ENCODE measurements around the gene VCAN. TPM values are rescaled to one million over a fixed set of nuclear protein-coding genes. Genes with fewer than 3 reads are reported as not detected.

The VCAN gene
- total and polyA plus RNA-seq, 3 donors from 2014 or later, result 15.7 to 23.4 (median 22.8) TPM

GRCh38 chr5:83523929-83524328, 52.4 kb downstream of the VCAN start:
- Histone ChIP-seq H3K36me3 (ENCODE audit: low read depth, missing control alignments) (no peaks in the 10 kb centered on the region), H3K27ac (no peak overlapping the region), H3K4me3 (no peak overlapping the region), H3K4me1 (no peaks in the 10 kb centered on the region), H3K27me3 (no peaks in the 10 kb centered on the region), H3K9me3 (no peaks in the 10 kb centered on the region)
- 78 to 82% methylated on average over 1 of the region's 1 CpG for WGBS, 2 donors
- intact Hi-C loops (cut with DNase I; ENCODE audit: low total_unique reads), result no loop called here
- TF ChIP-seq CTCF (IDR thresholded peaks at IDR 0.05) (no peak), POLR2A (IDR thresholded peaks at IDR 0.05) (no peak)
- DNase-seq, result no peak

GRCh38 chr5:83524345-83524744, 52.8 kb downstream of the VCAN start:
- Histone ChIP-seq H3K27me3 (no peaks in the 10 kb centered on the region), H3K27ac (no peak overlapping the region), H3K9me3 (no peaks in the 10 kb centered on the region), H3K4me3 (no peak overlapping the region), H3K36me3 (ENCODE audit: low read depth, missing control alignments) (no peaks in the 10 kb centered on the region), H3K4me1 (no peaks in the 10 kb centered on the region)
- intact Hi-C loops (cut with DNase I; ENCODE audit: low total_unique reads), result no loop called here
- no peak for TF ChIP-seq CTCF (IDR thresholded peaks at IDR 0.05)
- no peak for TF ChIP-seq POLR2A (IDR thresholded peaks at IDR 0.05)
- WGBS, 2 donors, result 87 to 91% methylated on average over 2 of the region's 2 CpGs
- no peak for DNase-seq

- no peak for TF ChIP-seq CTCF (IDR thresholded peaks at IDR 0.05)
- no peak for TF ChIP-seq POLR2A (IDR thresholded peaks at IDR 0.05)
- no peaks in the 10 kb centered on the region for H3K27me3 ChIP-seq
- no peaks in the 10 kb centered on the region for H3K9me3 ChIP-seq
- no peak for DNase-seq
- intact Hi-C loops (cut with DNase I; ENCODE audit: low total_unique reads), result no loop called here
- no peak overlapping the region for H3K27ac ChIP-seq
- H3K4me3 ChIP-seq, result no peak overlapping the region
- whole genome bisulfite sequencing, 2 donors, result 89 to 96% methylated on average over 2 of the region's 2 CpGs
- H3K4me1 ChIP-seq, result no peaks in the 10 kb centered on the region
- H3K36me3 ChIP-seq (ENCODE audit: low read depth, missing control alignments), result no peaks in the 10 kb centered on the region
Measured at GRCh38 chr5:83524991-83525390, 53.4 kb downstream of the VCAN start.

- H3K4me3 ChIP-seq, result no peak overlapping the region
- TF ChIP-seq POLR2A (IDR thresholded peaks at IDR 0.05), result no peak
- no peak for TF ChIP-seq CTCF (IDR thresholded peaks at IDR 0.05)
- no peaks in the 10 kb centered on the region for H3K9me3 ChIP-seq
- H3K4me1 ChIP-seq, result no peaks in the 10 kb centered on the region
- no peak for DNase-seq
- intact Hi-C loops (cut with DNase I; ENCODE audit: low total_unique reads), result no loop called here
- WGBS, 2 donors, result 52 to 66% methylated on average over 1 of the region's 1 CpG
- no peaks in the 10 kb centered on the region for H3K27me3 ChIP-seq
- H3K36me3 ChIP-seq (ENCODE audit: low read depth, missing control alignments), result no peaks in the 10 kb centered on the region
- no peak overlapping the region for H3K27ac ChIP-seq
Measured at GRCh38 chr5:83526289-83526688, 54.7 kb downstream of the VCAN start.

- no peaks in the 10 kb centered on the region for H3K36me3 ChIP-seq (ENCODE audit: low read depth, missing control alignments)
- intact Hi-C loops (cut with DNase I; ENCODE audit: low total_unique reads), result no loop called here
- TF ChIP-seq POLR2A (IDR thresholded peaks at IDR 0.05), result no peak
- TF ChIP-seq CTCF (IDR thresholded peaks at IDR 0.05), result no peak
- H3K27me3 ChIP-seq, result no peaks in the 10 kb centered on the region
- no peak overlapping the region for H3K27ac ChIP-seq
- no peaks in the 10 kb centered on the region for H3K9me3 ChIP-seq
- no peak for DNase-seq
- 73 to 77% methylated on average over 4 of the region's 4 CpGs for WGBS, 2 donors
- no peak overlapping the region for H3K4me3 ChIP-seq
- no peaks in the 10 kb centered on the region for H3K4me1 ChIP-seq
Measured at GRCh38 chr5:83527221-83527620, 55.7 kb downstream of the VCAN start.
